GM19328 (cell line): ENCODE results near the gene ST8SIA5.

Source experiments
- ATAC-seq: cut with Tn5 transposase; IDR thresholded peaks from one replicate; pipeline ENCODE4 v1.9.1; 2021; ENCODE audit warnings: mild to moderate bottlenecking, moderate library complexity; ENCODE audit not compliant: unreplicated experiment

The ST8SIA5 gene

DNA sequence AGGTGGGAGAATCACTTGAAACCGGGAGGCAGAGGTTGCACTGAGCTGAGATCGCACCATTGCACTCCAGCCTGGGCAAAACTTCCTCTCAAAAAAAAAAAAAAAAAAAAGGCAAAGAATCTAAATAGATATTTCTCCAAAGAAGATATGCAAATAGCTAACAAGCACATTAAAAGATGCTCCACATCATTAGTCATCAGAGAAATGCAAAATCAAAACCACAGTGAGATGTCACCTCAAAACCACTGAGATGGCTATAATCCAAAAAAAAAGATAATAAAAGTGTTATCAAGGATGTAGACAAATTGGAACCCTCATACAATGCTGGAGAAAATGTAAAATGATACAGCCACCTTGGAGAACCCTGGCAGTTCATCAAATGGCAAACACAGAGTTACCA is 8.4 kb downstream of the ST8SIA5 start:
- ATAC-seq: no peak

DNA sequence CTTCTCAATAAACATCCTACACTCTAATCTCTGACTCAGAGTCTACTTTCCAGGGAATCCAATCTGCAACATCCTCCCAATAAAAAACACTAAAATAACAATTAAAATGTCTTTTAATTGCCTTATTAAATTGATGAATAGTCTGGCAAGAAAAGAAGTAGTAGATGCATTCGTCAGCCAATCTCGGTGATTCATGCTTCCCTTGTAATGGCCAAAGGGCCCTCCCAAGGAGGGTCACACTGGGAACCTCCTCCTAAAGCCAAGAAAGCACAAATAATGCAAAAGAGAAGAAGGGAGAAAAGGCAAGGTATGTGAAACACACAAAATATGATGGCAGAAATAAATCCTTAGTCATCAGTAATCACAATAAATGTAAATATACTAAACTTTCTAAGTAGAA is 16.8 kb downstream of the ST8SIA5 start:
- ATAC-seq: no peak

DNA sequence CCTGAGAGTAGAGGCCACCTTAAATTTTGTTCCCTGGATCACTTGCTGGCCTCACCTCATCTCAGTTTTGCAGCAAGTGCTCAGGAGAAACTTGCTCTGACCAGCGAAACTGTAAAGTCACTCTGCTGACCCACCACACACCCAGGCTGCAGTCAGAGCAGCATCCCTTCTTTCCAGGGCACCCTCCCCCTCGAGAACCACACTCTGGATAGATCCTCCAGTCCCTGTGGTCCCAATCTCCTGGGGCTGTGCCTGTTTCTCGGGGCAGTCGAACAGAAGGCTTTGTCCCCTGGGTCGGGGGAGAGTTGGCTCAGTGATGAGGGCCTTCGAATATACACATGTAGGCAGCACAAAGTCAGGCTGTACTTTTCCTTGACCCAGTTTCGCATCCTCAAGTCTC is 18.4 kb downstream of the ST8SIA5 start:
- no peak for ATAC-seq

DNA sequence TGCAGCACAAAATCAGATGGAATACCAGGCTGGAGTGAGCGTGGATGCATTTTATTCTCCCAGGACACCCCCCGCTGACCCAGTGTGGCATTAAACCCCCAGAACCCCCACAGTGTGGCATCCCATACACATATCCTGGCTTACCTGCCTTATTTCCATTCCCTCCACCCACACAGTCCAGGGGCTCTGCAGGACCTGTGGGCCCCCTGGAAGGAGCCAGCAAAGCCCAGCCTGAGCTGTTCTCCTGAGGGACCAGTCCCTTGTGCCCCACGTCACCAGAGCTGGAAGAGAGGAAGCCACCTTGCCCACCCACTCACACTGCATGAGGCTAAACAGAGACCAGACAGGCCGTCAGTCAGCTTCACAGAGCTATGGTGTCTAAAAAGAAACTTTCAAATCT is 20.1 kb downstream of the ST8SIA5 start:
- ATAC-seq: no peak

DNA sequence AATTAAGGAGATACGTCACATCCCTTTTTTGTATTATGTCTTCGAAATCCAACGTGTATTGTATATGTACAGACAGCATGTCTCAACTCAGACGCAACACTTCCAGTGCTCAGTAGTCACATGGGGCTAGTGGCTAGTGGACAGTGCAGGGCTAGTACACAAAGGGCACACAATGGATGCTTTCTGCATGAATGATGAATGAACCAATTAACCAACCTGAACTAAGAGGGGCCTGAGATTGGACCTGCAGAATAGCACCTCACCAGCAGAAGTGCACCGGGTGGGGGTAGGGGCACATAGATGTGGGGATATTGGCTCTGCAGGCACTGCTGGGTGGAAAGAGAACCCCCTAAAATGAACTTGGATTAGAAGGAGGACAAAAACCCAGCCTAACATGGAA is 20.7 kb downstream of the ST8SIA5 start:
- no peak for ATAC-seq

DNA sequence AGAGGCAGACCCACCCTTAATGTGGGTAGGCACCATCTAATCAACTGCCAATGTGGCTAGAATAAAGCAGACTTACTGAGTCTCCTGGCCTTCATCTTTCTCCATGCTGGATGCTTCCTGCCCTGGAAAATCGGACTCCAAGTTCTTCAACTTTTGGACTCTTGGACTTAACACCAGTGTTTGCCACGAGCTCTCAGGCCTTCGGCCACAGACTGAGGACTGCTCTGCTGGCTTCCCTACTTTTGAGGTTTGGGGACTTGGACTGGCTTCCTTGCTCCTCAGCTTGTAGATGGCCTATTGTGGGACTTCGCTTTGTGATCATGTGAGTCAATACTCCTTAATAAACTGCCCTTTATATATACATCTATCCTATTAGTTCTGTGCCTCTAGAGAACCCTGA is 21.9 kb downstream of the ST8SIA5 start:
- no peak for ATAC-seq

DNA sequence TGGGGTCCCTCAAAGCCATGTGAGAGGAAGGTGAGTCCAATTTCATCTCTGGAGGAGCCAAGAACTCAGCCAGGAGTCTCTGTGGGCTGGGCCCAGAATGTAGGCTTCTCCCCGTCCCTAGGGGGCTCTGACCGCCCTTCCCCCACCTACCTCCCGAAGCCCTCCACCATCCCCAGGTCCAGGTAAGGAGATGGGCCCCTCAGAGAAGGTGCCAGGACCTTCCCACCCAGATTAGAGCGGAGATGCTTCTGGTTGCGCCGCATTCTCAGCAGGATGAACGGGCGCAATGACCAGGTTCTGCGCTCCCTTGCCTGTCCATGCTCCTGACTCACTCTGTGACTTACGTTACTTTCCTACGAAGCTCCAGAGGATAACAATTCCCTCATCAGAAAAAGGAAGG is 23.0 kb downstream of the ST8SIA5 start:
- ATAC-seq: no peak

DNA sequence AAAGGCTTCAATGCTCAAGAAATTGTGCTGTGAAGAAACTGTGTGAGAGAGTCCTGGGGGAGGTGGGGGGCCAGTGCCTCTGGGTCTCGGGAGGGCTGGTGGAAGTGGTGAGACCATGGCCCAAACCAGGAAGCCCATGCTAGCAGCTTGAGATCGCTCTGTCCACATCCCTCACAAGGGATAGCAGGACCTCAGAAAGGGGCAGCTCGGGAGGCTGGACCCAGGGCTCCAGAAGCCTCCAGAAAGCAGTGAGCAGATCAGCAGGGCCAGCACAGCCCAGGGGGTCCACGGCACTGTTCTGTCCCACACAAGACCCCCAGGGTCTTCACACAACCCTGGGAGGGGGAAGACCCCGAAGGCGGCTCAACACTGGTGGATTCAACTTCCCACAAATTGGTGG is 24.1 kb downstream of the ST8SIA5 start:
- no peak for ATAC-seq

DNA sequence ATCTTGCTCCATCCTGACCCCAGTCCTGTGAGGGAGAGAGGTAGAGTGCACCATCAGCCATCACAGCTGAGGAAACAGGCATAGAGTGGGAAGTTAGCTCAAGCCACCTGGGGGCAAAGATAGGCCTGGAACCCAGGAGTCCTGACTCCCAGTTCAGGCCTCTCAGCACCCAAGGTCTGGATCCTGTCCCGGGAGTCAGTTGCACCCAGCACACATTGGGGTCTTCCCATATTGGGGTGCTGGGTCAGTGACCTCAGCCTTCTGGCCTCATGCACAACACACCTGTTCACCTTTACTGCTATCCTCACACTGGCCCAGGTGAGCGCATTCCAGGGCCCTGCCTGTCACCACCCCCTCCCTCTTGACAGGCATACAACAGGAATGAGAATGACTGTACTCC is 24.7 kb downstream of the ST8SIA5 start:
- ATAC-seq: no peak

DNA sequence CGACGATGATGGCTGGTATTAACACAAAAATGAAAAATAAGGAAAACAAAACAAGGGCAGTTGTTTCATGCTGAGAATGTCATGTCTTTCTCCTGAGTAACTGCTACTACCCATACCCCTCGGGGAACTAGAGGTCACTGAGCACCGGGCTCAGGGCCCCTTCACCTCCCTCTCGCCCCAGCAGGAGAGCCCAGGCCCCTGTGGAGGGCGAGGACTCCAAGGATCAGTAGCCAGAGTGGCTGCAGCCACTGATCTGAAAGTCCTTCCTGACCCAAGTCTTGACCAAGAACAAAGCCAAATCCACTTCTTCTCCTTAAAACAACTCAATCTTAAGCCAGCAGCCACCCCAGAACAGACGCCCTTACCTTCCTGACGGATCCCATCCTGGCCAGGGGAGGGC is 25.5 kb downstream of the ST8SIA5 start:
- no peak for ATAC-seq

DNA sequence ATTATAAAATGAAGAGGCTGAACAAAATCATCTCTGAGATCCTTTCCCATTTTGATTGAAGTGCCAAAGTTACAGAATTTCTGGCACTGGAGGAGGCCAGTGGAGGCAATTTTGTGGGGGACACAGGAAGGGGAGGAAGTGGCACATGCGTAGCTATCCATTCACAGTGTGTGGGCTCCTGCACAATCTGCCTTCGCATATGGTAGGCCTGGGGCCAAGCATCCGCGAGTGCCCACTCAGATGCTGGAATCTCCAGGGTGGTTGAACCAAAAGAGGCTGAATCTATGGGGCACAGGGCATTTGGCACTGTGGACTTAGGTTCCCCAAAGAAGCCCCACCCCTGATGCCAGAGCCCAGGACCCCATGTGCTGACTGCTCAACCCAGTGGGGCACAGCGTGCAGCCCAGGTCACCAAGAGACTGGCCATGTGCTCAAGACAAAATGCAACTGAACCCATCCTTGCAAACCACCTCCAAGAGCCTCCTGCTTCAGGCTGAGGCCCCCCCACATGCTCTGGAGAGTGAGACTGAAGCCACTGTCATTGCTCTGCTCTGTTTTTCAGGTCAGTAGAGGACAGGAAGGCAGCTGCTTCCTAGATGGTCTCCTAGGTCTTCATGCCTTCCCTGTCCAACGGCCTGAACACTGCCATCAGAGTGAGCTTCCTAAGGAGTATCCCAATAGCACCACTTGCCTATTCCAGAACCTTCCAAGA is 28.5 kb downstream of the ST8SIA5 start:
- ATAC-seq: no peak

DNA sequence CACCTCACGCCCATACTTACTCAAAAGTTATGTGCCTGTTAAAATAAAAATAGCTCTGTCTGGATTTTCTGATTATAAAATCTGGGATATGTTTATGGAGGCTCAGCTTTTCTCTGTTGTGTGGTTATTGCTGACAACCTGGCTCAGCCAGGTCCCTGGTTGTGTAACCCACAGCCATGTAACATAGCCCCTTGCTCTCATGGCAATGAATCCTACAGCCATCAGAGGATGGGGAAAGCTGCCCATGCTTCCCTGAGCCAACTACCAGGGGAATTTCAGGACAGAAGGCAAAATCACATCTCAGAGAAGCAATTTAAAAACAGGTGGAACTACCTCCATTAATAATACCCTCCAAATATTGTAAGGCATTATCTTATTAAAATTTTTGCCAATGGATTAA is 29.7 kb downstream of the ST8SIA5 start:
- no peak for ATAC-seq

DNA sequence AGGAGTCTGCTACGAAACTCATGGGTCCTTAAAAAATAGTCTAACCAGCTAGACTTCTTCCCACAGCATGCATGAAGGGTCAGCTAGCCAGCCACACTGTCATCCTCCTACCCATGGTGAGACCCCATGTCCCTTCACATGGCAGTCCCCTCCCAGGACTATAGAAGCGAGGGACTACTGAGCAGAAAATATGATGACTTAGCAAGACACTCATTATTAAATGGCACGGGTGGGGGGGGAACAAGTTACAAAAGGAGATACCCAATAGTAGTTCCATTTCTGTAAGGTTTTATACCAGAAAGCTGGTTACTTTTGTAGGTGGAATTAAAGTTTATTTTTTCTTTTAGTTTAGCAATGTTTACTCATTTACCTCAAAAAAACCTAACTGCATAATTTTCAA is 31.5 kb downstream of the ST8SIA5 start:
- no peak for ATAC-seq

DNA sequence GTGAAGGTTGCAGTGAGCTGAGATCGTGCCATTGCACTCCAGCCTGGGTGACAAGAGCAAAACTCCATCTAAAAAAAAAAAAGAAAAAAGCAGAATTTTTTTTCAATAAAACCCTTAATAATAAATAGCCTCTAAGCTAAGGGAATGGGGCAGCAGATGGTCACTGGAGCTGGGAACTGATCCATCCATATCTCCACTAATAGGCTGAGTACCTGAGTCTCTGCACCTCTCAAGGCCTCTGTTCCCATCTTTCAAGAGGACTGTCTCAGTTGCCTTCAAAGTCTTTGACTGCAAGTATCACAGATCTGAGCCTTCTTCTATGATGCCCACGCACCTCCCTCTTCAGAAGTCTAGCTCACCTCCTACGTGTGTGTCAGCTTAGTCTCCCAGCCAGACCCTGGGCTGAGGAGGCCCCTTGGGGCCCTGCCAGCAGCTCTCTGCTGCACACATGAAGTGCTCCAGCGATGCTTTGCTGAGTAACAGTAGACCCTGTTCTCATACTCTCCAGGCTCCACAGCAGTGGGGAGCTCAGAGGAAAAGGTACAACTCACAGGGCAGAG is 32.9 kb downstream of the ST8SIA5 start:
- no peak for ATAC-seq

DNA sequence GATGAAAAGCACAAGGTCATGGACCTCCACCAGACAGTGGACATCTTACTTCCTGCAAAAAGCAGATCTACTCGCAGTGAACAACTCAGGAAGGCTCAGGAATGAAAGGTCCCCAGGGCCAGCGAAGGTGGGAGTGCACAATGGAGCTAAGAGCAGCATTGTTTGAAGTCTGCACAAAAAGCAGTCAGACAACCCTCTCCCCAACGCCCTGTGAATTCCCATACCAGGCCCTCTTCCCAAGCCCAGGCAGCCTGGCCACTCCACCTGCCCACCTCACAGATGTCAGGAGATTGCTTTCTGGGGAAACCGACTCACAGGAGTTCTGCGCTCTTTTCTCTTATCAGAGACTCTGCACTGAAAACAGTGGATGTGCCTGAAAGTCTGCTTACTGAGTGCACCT is 34.8 kb downstream of the ST8SIA5 start:
- no peak for ATAC-seq

DNA sequence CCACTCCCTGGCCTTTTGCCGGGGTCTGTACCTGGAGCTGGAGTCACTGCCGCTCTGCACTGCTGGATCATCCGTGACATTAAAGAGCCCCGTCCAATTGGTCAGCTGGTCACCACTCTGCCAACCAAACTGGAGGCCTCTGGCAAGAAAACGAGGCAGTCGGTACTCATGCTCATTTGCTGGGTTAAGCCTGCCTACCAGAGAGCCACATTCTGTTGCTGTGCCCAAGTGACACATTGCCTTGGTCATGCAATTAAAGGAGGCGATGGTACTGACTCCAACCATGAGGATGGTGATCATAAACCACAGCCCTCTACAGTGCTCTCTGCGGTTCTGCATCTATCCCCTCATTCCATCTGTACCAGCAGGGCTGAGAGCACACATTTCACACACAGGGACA is 35.5 kb downstream of the ST8SIA5 start:
- ATAC-seq: no peak

DNA sequence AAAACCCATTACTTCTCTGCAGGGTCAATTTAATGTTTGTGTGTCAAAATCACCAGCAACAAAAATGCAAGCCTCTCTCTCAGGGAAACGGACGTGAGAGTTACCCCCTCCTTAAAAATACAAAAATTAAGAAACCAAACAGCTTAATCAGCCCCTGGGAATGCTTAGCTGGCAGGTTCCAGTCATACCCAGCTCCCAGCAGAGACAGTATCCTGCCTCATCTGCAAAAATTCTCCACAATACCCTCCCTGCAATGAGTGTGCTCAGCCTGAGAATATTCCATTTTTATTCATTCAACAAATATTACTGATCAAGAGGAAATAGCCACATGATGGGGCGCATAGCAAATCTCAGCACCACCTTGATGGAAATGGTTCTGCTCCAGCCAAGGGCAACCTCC is 36.3 kb downstream of the ST8SIA5 start:
- ATAC-seq: no peak

DNA sequence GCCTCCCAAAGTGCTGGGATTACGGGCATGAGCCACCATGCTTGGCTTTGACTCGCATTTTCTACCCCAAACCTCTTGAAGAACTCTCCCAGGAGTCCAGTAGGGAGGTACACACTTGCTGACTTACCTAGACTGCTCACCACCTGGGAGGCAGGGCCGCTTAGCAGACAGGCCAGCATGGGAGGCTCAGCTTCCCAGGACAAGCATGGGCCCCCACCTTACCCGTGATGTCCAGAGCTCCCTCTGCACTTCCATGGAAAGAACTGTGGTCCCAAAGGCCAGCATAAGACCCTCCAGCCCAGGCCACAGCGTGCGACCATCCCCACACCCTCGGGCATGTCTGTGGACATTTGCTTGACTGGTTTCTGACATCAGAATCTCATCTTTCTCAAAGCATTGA is 36.8 kb downstream of the ST8SIA5 start:
- no peak for ATAC-seq

DNA sequence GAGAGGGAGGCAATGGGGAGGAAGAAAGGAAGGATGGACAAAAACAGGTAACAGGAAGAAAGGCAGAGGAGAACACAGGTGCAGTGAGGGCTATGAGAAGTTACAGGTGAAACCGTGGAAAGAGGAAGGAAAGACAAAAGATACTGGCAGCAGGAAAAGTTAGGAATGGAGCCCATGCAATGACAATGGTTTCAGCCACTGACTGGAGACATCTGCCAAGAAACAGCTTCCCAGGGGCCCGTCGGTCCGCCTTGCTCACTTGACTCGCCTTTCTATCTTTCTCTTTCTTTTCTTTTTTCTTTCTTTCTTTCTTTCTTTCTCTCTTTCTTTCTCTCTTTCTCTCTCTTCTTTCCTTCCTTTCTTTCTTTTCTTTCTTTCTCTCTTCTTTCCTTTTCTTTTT is 37.5 kb downstream of the ST8SIA5 start:
- no peak for ATAC-seq

DNA sequence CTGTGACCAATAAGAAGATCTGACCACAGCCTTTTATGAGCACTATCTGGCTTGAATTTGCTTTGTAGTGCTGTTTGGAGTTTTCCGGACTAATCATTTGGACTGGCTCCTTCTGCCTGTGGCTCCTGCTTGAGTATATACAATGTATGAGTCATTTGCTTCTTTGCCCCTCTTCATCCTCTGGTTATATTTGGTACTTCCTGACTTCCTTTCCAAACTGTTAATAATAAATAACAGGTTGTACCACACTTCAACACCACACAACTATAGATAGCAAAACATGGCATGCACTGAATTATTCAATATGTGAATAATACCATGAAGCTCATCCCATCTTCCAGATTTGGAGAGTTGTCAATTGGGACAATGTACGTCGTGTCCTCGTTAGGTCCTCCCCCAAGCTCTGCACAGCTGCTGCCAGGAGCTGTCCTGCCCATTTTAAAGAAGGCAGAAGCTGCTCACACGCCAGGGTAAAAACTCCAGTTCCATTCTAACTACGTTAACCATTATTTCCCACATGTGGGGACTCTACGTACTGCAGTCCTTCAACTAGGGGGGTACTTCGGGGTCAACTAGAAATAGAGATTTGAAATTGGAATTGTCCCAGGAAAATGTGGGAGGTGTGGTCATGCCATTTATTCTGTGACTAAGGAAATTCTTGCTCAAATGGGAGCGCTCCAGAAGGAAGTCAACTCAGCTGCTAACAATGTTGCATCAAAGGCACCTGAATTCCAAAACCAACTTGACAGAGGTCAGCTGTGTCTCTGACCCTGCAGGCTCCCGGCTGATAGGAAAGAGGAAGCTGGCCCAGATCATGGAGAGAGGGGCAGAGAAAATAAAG is 38.1 kb downstream of the ST8SIA5 start:
- no peak for ATAC-seq

DNA sequence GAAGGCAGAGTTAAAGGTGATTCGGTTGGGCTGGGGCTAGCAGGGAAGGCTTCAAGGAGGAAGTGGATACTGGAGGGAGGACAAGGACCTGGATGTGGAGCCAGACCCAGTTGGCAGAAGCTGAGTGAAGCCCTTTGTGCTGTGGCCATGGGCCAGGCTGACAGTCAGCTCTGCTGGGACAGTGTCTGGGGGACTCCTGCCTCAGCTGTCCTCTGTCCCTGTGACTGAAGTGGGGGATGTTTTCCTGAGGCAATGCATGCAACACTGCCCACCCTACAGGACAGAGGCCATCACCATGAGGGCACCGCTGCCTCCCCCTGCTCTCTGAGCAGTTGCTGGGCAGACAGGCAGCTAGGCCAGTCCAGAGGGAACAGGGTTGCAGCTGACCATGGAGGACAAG is 40.0 kb downstream of the ST8SIA5 start:
- no peak for ATAC-seq

DNA sequence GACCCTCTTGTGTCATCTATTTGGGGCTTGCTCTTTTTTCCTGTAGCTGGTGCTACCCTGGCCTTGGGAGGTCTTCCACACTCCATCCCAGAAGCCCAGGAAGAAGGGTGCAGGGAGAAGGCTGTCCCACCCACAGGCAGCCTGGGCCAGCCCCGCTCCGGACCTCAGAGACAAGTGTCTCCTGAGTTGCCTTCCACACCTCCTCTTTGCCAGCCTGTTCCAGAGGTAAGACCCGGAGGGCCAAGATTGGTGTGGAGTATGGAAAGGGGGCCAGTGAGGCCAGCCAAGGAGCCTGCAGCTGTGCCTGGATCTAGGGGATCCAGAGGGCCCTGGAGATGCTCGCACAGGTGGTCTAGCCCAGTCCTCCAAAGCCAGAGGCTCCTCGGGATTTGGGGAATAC is 40.5 kb downstream of the ST8SIA5 start:
- no peak for ATAC-seq
